Ureter (tissue), 1 donor: ENCODE data around the gene AMY2B. TPM values are rescaled to one million over a fixed set of nuclear protein-coding genes. Genes with fewer than 3 reads are reported as not detected.
"Not testable (repeated sequence)": the region's sequence is repeated elsewhere in the genome, so short reads cannot be mapped to it uniquely, and the experiment has no call there.

Experiments
- DNase-seq: peaks from one replicate; pipeline ENCODE4 v3.0.0-alpha.2; 2020; ENCODE audit warnings: low spot score
- total RNA-seq: library from RNA; stranded (reverse); gene quantifications from one replicate; pipeline ENCODE4 v1.2.4, GENCODE V29; 2023
- donor health status: DM: yes; HTN: yes; CAD: no.

AMY2B gene
- 38.0 TPM for total RNA-seq

GRCh38 chr1:103571289-103571688 is at the start of gene AMY2B:
Gene AMY2B, plus strand, starts transcription at chr1:103571589. Its CDS starts 14 bp downstream, at chr1:103571603.
- not testable (repeated sequence) for DNase-seq

GRCh38 chr1:103523346-103523745 is 48.0 kb upstream of the AMY2B start:
- no peak for DNase-seq

- no peak for DNase-seq
Observed at GRCh38 chr1:103525114-103525606, 46.2 kb upstream of the AMY2B start.

- peak; percentile 92 for DNase-seq
Observed at GRCh38 chr1:103525607-103526507, 45.5 kb upstream of the AMY2B start, which contains the start of gene RNPC3. Gene RNPC3, plus strand, starts transcription at chr1:103525699. Its CDS starts 372 bp downstream, at chr1:103526071.

- no peak for DNase-seq
Observed at GRCh38 chr1:103527331-103527730, 44.1 kb upstream of the AMY2B start.

GRCh38 chr1:103529746-103530145 is 41.6 kb upstream of the AMY2B start:
- no peak for DNase-seq

GRCh38 chr1:103538226-103538625 is 33.2 kb upstream of the AMY2B start:
- no peak for DNase-seq

- DNase-seq, result no peak
Observed at GRCh38 chr1:103541431-103541830, 30.0 kb upstream of the AMY2B start.

GRCh38 chr1:103546496-103546895 is 24.9 kb upstream of the AMY2B start:
- no peak for DNase-seq

GRCh38 chr1:103547840-103548239 is 23.5 kb upstream of the AMY2B start:
- DNase-seq, result no peak

GRCh38 chr1:103560427-103560826 is 11.0 kb upstream of the AMY2B start:
- DNase-seq, result no peak

GRCh38 chr1:103561124-103561523 is 10.3 kb upstream of the AMY2B start:
- not testable (repeated sequence) for DNase-seq

GRCh38 chr1:103561643-103562395 is 9.6 kb upstream of the AMY2B start:
- DNase-seq, result no peak

- DNase-seq, result no peak
Observed at GRCh38 chr1:103563056-103563455, 8.3 kb upstream of the AMY2B start.

GRCh38 chr1:103569493-103569892 is 1.9 kb upstream of the AMY2B start:
- no peak for DNase-seq

- no peak for DNase-seq
Observed at GRCh38 chr1:103576065-103576464, 4.7 kb downstream of the AMY2B start.

GRCh38 chr1:103576784-103577183 is 5.4 kb downstream of the AMY2B start:
- not testable (repeated sequence) for DNase-seq

- DNase-seq, result no peak
Observed at GRCh38 chr1:103582464-103582863, 11.1 kb downstream of the AMY2B start.

- DNase-seq, result no peak
Observed at GRCh38 chr1:103583887-103584286, 12.5 kb downstream of the AMY2B start.

- DNase-seq, result no peak
Observed at GRCh38 chr1:103584537-103584936, 13.1 kb downstream of the AMY2B start.

GRCh38 chr1:103602740-103603139 is 31.4 kb downstream of the AMY2B start:
- not testable (repeated sequence) for DNase-seq

GRCh38 chr1:103616362-103616761 is 45.0 kb downstream of the AMY2B start:
- no peak for DNase-seq
